ENCODE results near the gene RPS29. TPM values are rescaled to one million over a fixed set of nuclear protein-coding genes. Genes with fewer than 3 reads are reported as not detected.

The RPS29 gene
- total and polyA plus RNA-seq, 2 of the 13 experiments (the other 11 are each of a cell fraction or from before 2014, with no cell fraction given): 4,303 to 8,215 TPM

GRCh38 chr14:49585803-49586672 is at the start of gene RPS29 (continued):
- 0 out of 2 replicates have a peak, but pooled peaks have one; percentile 67 for TF ChIP-seq ZNF512 (CRISPR knock-in tag; IDR thresholded peaks at IDR 0.05)
- TF ChIP-seq ZBTB8A (CRISPR knock-in tag; IDR thresholded peaks at IDR 0.05; ENCODE audit: borderline replicate concordance, low read depth): no peak
- peak; percentile 87 for TF ChIP-seq ZNF766 (CRISPR knock-in tag; IDR thresholded peaks at IDR 0.05; ENCODE audit: borderline replicate concordance)
- TF ChIP-seq ZNF562 (CRISPR knock-in tag; IDR thresholded peaks at IDR 0.05; ENCODE audit: borderline replicate concordance): no peak
- peak; percentile 89; the same call in 1 of the 2 replicates for TF ChIP-seq KDM2A (CRISPR knock-in tag; IDR thresholded peaks at IDR 0.05; ENCODE audit: borderline replicate concordance, low read depth)
- TF ChIP-seq AKNA (CRISPR knock-in tag; IDR thresholded peaks at IDR 0.05; ENCODE audit: borderline replicate concordance): no peak
- no peak; the same call in 1 of the 2 replicates for TF ChIP-seq NAIF1 (CRISPR knock-in tag; IDR thresholded peaks at IDR 0.05; ENCODE audit: borderline replicate concordance)
- TF ChIP-seq ELF4 (CRISPR knock-in tag; IDR thresholded peaks at IDR 0.05; ENCODE audit: borderline replicate concordance): peak; percentile 69; the same call in 1 of the 2 replicates
- TF ChIP-seq ZBTB44 (CRISPR knock-in tag; IDR thresholded peaks at IDR 0.05): no peak
- no peak for TF ChIP-seq SETDB1 (CRISPR knock-in tag; IDR thresholded peaks at IDR 0.05; ENCODE audit: borderline replicate concordance)
- no peak for TF ChIP-seq ZNF740 (CRISPR knock-in tag; IDR thresholded peaks at IDR 0.05)
- TF ChIP-seq ISL2 (CRISPR knock-in tag; IDR thresholded peaks at IDR 0.05): peak; percentile 83
- peak; percentile 43; the same call in 1 of the 2 replicates for TF ChIP-seq NFYB (CRISPR knock-in tag; IDR thresholded peaks at IDR 0.05)
- TF ChIP-seq ZNF713 (CRISPR knock-in tag; IDR thresholded peaks at IDR 0.05): no peak
- 0 out of 2 replicates have a peak, but pooled peaks have one; percentile 66 for TF ChIP-seq ZNF343 (CRISPR knock-in tag; IDR thresholded peaks at IDR 0.05)
- no peak for TF ChIP-seq ZNF512B (CRISPR knock-in tag; IDR thresholded peaks at IDR 0.05; ENCODE audit: borderline replicate concordance)
